GM20431 (cell line): Measurements from ENCODE around the gene LGALS8.
"Not testable (repeated sequence)": the region's sequence is repeated elsewhere in the genome, so short reads cannot be mapped to it uniquely, and the experiment has no call there.

Experiments
- in situ Hi-C: fragments of 300-500 bp; cut with MseI, MboI; formaldehyde crosslinking; loops from one replicate; pipeline ENCODE4 v1.15.0; 2020; ENCODE audit warnings: low sequenced_read_pairs; ENCODE audit not compliant: unreplicated experiment

Gene LGALS8

DNA sequence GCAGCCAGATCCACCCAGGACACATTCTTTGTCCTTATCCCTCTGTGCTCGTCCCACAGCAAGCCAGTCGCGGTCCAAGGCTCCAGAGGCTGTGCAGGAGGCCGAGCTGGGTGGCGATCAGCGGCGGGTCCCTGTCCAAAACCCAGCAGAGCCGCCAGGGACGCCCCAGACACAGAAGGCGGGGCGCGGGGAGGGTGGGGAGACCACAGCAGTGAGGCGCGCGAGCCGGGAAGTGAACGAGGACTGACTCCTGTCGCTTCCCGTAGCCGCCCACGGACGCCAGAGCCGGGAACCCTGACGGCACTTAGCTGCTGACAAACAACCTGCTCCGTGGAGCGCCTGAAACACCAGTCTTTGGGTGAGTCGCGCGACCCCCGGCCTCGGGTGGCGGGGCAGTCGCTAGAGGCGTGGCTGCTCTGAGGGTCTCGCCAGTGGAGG, at the start of gene LGALS8:
Gene LGALS8 (plus strand): TSS at position 279 of the 438 bp plus-strand sequence. CDS start 2,089 bp downstream, outside the sequence.
- in situ Hi-C loops, result no loop called here

DNA sequence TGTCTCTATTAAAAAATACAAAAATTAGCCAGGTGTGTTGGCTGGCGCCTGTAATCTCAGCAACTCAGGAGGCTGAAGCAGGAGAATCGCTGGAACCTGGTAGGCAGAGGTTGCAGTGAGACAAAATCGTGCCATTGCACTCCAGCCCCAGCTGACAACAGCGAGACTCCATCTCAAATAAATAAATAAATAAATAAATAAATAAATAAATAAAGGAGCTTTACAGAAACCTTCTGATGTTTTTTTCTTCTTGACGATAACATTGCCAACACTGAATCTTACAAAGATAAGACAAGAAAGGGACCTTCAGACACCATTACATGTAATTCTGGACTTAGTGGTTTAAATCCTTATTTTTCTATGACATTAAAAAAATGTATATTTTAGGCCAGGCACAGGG, 47.8 kb upstream of the LGALS8 start:
- in situ Hi-C loops, result no loop called here

DNA sequence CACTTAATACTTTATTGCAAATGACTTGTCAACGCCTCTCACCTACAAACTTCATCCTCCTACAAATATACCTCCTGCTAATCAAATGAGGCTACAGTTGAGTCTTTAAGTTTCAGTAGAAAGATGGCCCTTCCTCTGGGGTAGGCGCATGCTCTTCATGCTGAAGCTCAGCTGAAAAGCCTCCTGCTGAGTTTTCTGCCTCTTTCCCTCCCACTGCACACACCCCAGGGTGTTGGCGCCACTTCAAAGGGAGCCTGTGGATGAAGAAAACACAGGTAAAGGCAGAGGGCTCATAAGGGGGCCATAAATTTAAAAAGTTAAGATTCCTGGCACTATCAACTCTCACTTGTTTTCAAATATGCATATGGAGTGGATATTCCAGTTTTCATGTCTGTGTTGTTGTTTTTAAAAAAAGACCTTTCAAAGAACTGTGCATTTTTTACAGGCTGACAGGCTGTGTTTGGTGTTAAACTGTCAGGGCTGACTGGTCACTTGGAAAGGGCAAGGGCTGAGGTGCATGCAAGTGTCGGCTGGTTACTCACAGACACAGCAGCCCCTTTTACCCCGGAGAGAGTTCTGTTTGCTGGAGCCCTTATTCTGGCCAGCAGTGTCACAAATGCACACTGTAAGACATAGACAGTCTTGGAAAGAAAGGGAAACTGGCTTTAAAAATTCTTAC, 42.9 kb upstream of the LGALS8 start:
- in situ Hi-C loops, result no loop called here

DNA sequence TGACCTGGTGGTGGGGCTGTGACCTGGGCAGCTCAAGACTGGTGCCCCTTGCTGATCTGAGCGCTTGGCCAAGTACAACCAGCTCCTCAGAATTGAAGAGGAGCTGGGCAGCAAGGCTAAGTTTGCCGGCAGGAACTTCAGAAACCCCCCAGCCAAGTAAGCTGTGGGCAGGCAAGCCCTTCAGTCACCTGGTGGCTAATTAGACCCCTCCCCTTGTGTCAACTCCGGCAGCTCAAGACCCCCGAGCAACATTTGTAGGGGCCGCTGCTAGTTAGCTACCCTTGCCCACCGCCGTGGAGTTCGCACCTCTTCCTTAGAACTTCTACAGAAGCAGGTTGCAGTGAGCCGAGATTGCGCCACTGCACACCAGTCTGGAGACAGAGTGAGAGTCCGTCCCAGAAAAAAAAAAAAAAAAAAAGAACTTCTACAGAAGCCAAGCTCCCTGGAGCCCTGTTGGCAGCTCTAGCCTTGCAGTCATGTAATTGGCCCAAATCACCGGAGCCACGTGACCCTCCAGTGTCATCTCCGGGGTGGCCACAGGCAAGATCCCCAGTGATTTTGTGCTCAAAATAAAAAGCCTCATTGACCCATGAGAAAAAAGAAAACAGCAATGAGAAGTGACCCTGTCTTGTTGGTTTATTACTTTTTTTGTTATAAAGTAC, 39.3 kb upstream of the LGALS8 start:
- in situ Hi-C loops, result no loop called here

DNA sequence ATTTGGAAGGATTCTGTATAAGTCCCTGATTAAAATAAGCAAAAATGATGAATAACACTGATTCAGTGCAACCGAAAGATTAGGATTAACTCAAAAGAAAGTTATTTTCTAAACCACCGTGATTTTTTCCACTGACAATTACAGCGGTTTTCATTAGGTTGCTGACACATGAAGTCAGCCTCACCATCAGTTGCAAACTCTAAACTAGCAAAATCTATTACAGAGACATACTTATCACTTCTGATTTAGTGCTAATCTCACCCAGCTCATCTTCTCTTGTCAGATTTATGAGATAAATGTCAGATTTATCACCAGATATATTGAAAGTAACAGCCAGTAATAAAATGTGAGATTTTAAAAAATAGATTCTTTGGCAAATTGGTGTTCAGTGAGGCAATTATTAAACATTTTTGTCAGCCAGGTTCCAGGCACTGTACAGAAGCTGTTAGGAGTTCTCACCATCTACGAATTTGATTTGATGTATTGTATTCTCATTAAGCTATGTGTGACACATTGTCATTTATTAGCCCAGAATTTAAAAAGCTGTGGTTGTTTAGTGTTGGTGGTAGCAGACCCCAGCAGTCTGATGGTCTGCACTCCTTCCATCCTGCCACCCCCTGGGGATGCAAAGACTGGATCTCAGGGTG, 37.3 kb upstream of the LGALS8 start:
- in situ Hi-C loops, result no loop called here

DNA sequence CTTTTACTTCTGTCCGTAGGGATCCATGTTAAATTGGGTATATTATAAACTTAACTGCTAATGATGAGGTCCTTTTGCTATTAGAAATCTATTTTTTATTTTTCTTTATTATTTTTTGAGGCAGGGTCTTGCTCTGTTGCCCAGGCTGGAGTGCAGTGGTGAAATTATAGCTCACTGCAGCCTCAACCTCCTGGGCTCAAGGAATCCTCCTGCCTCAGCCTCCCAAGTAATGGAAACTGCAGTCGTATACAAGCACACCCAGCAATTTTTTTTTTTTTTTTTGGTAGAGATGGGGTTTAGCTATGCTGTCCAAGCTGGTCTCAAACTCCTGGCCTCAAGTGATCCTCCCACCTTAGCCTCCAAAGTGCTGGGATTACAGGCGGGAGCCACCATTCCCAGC, 34.6 kb upstream of the LGALS8 start:
- in situ Hi-C loops, result not testable (repeated sequence)

DNA sequence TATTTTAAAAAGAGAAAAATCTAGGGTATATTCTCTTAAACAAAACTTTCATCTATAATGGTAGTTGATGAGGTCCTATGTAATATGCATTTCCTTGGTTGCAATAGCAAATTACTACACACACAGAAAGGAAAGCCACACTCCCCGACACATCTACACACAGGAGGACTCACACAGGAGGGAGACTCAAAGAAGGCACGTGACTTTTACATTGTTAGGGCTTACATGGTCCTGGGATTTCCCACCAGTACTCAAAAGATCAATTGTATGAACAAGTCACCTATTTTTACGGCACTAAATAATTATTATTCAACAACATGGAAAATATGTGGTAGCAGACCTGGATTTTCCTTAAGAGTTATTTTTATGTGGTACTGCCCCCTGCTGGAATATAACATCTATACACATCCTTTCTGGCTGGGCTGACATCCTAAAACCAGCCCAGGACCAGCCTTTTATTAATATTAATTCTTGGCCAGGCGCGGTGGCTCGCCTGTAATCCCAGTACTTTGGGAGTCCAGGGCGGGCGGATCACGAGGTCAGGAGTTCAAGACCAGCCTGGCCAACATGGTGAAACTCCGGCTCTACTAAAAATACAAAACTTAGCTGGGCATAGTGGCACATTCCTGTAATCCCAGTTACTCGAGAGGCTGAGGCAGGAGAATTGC, 33.9 kb upstream of the LGALS8 start:
- in situ Hi-C loops, result loop anchor here (10.0 kb wide), 1 partner anchor 385 kb away; no protein-coding TSS in a partner anchor

DNA sequence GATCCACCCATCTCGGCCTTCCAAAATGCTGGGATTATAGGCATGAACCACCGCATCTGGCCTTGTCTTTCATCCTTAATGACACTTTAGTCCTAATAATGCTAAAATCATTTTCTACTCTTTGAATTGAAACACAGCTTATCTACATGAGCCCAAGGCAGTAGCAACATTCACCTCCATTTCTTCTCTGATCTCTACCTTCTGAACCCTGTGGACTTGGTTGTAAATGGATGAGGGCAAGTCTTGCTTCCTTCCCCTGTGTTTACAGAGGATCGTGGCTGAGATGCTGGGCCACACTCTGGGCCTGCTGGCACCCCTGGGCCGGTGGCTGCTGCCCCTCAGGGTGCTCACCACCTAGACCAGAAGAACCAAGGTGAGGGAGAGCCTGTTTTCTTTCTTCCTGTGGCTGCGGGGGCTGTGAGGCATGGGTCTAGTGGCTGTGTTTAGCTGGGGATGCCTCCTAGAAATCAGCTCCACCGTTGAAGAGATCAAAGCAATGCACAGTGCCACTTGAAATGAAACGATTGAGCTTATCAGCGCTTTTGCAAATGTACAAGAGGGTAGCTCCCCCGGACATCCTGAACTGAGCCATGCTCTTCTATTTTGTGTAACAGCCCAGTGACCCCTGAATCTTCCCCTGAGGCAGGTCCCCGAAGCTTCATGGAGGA, 32.2 kb upstream of the LGALS8 start:
- in situ Hi-C loops, result loop anchor here (10.0 kb wide), 1 partner anchor 387 kb away; no protein-coding TSS in a partner anchor

DNA sequence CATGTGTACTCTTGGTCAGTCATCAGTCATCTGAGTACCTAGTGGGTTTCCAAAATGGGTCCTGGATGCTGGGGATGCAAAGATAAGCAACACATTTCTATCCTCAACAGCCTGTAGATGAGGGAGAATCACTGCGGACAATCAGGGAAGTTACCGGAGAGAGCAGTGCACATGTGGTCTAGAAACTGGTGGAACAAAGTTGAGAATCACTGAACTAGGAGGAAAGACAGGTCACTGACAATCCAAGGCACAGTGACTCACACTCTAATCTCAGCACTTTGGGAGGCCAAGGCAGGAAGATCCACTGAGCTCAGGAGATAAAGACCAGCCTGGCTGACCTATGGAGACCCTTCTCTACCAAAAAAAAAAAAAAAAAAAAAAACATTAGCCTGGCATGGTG, 31.4 kb upstream of the LGALS8 start:
- in situ Hi-C loops, result loop anchor here (10.0 kb wide), 1 partner anchor 388 kb away; no protein-coding TSS in a partner anchor

DNA sequence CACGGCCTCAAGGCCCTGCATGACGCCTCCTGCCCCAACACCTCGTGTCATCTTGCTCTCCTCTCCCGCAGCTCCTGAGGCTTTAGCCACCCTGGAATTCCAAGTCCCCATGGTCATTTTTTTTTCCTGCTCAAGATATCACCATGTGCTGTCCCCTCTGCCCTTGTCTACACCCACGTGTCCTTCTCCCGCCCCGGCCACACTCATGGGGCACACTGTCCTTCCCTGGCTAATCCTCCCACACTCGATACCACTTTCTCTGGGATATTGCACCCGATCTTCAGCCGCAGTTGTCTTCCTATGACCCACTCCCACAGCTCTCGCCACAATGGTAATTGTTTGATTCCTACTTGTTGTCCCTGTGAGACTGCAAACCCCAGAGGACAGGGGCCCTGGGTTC, 29.7 kb upstream of the LGALS8 start:
- in situ Hi-C loops, result loop anchor here (10.0 kb wide), 1 partner anchor 389 kb away; no protein-coding TSS in a partner anchor

DNA sequence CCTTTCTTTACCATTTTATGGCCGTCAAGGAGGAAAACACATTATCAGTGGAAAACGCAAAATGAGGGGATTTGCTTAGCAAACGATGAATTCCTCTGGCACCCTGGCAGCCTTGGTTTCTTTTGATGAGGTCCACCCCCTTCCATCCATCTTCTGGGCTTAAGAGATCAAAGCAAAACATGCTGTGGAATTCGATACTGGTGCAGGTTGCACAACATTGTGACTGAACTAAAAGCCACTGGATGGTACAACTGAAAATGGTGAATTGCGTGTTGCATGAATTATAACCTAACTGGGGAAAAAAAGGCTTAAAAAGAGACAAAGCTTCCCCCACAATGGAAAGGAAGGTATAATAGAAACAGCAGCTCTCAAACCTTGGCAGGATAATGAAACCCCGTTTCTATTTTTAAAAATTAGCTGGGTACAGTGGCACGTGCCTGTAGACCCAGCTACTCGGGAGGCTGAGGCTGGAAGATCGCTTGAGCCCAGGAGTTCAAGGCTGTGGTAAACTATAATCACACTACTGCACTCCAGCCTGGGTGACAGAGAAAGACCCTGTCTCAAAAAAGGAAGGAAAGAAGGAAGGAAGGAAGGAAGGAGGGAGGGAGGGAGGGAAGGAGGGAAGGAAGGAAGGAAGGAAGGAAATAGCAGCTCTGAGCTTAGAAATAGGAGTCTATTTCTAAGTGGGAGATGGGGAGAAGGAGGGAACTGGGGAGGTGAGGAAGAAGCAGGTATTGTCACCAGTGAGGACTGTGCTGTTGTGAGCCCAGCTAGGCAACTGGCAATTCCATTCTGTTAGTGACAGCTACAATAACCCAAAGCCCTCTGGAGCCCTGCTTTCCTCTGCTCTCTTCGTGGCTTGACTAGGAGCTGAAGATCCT, 29.0 kb upstream of the LGALS8 start:
- in situ Hi-C loops, result loop anchor here (10.0 kb wide), 1 partner anchor 390 kb away; no protein-coding TSS in a partner anchor

DNA sequence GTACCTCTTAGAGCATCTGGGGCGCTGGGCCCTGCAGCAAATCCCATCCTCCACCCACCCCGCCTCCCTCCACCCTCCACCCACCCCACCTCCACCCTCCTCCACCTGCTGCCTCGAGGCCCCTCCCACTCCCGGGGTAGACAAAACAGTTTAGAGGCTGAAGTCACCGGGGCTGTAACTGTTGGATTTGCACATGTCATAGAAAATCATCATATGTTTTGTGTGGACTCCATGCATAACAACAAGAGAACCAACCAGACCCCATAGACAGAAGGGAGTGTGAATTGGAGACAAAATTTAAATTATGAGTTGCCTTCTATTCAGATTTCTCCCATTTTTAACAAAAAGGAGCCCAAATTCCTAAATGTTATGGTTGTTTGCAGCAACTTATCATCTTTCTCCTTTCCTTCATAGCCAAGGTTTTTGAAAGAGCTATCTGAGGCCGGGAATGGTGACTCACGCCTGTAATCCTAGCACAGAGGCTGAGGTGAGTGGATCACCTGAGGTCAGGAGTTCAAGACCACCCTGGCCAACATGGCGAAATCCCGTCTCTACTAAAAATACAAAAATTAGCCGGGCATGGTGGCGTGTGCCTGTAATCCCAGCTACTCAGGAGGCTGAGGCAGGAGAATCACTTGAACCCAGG, 28.2 kb upstream of the LGALS8 start:
- in situ Hi-C loops, result loop anchor here (10.0 kb wide), 1 partner anchor 391 kb away; no protein-coding TSS in a partner anchor

DNA sequence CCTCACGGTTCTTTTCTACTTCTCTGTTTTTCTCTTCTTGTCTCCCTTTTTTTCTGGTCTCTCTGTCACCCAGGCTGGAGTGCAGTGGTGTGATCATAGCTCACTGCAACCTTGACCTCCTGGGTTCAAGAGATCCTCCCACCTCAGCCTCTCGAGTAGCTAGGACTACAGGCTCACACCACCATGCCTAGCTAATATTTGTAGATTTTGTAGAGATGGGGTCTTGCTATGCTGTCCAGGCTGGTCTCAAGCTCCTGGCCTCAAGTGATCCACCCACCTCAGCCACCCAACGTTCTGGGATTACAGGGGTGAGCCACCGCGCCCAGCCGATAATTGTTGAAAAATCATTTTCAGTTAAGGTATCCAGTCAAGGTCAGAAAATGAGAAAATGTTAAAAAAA, 25.9 kb upstream of the LGALS8 start:
- in situ Hi-C loops, result loop anchor here (10.0 kb wide), 1 partner anchor 393 kb away; no protein-coding TSS in a partner anchor

DNA sequence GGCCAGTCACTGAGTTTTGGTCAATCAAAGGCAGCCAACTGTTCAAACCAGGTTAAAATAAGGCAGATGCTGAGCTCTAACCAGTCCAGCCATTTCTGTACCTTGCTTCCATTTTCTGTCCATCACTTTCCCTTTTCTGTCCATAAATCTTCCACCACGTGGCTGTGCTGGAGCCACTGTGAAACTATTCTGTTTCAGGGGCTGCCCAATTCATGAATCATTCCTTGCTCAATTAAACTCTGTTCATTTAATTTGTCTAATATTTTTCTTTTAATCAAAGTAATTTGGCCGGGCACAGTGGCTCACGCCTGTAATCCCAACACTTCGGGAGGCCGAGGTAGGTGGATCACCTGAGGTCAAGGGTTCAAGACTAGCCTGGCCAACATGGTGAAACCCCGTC, 22.7 kb upstream of the LGALS8 start:
- in situ Hi-C loops, result no loop called here

DNA sequence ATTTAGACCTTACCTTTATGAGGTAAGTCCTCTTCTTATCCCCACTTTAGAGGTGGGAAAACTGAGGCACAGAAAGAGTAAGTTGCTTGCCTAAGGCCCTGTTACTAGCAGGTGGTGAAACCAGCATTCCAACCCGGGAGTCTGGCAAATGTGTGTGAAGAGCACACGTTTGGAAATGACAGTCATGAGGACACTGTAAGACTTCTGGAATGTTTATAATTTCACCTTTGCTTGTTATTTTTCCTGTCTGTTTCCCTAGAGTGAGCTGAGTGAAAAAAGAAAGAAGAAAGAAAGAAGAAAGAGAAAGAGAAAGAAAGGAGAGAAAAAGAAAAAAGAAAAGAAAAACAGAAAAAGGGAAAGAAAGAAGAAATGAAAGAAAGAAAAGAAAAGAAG, 21.2 kb upstream of the LGALS8 start:
- in situ Hi-C loops, result no loop called here

DNA sequence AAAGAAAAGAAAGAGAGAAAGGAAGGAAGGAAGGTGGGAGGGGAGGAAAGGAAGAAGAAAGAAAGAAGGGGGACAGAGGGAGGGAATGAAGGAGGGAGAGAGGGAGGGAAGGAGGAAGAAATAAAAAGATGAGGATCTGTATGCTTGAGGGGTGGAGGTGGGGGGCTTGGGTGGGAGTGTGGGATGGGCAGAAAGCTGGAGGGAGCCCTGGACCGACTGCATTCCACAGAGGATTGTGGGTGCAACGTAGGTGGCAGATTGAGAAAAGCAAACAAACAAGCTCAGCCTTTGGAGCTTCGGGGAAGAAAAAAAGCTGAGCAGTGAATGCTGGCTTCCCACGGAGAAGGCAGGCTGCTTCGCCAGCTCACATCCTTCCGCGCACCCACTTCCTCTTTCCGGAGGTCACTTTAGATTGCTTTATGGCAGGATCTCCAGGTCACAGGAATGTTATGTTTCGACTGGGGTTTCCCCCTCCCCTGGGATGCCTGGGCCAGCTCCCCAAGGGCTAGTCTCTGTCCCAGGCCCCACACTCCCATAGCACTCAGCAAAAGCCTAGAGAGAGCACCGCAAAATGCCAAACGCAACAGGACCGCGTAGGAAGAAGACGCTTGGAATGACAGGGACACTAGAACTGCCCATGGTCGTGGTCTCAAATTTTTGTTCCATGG, 20.7 kb upstream of the LGALS8 start:
- in situ Hi-C loops, result no loop called here

DNA sequence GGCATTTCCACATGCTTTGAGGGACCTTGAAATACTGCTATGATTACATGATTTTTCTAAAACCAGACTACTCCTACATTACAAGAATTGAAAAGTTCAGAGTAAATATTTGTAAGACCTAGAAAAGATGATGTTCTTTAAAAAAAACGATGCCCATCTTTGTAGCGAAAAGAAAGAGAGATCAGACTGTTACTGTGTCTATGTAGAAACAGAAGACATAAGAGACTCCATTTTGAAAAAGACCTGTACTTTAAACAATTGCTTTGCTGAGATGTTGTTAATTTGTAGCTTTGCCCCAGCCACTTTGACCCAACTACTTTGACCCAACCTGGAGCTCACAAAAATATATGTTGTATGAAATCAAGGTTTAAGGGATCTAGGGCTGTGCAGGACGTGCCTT, 19.4 kb upstream of the LGALS8 start:
- in situ Hi-C loops, result not testable (repeated sequence)
